HEK293 (cell line): ENCODE results near the gene CUL3.

Experiments
- CTCF ChIA-PET: fragments of 350-600 bp; formaldehyde crosslinking; extraction: SDS; loops from one replicate; lab custom pipeline; 2021; ENCODE audit warnings: antibody characterized with exemption; lab: Yijun Ruan, JAX
- POLR2A ChIA-PET: fragments of 300-600 bp; formaldehyde crosslinking; extraction: SDS; loops from one replicate; lab custom pipeline; 2020; ENCODE audit warnings: antibody characterized with exemption, inconsistent platforms; lab: Yijun Ruan, JAX
- H3K27ac ChIP-seq: fragments of 200-500 bp; sonication (Bioruptor generic); 2 replicates; pipeline ENCODE4 v1.5.1; 2014; ENCODE audit warnings: low read depth, low read length, control low read depth, inconsistent platforms; ENCODE audit errors: extremely low read depth
- H3K36me3 ChIP-seq, 2 experiments: fragments of 200-500 bp in 1 of 2; sonication (Bioruptor generic) in 1 of 2; 1 replicate in 1 of 2; 2 replicates in 1 of 2; pipeline ENCODE4 v1.5.1; 2014 to 2017; ENCODE audit warnings: inconsistent platforms in 2 of 2, low read length in 2 of 2; ENCODE audit not compliant: control insufficient read depth in 2 of 2, insufficient read depth in 1 of 2
- H3K4me1 ChIP-seq: fragments of 200-500 bp; sonication (Bioruptor generic); 2 replicates; pipeline ENCODE4 v1.5.1; 2014; ENCODE audit warnings: mild to moderate bottlenecking, low read length, inconsistent platforms; ENCODE audit not compliant: control insufficient read depth, insufficient read depth
- H3K4me3 ChIP-seq: 2 replicates; pipeline ENCODE4 v1.5.1; 2011; ENCODE audit warnings: low read depth, mild to moderate bottlenecking, control low read depth, low read length, moderate library complexity
- H3K9me3 ChIP-seq: fragments of 200-500 bp; sonication (Bioruptor generic); 2 replicates; pipeline ENCODE4 v1.5.1; 2014; ENCODE audit warnings: low read depth, low read length, inconsistent platforms; ENCODE audit not compliant: control insufficient read depth, insufficient read depth
- FEZF1 ChIP-seq: fragments of 450-650 bp; formaldehyde crosslinking; IDR thresholded peaks from 2 replicates; pipeline ENCODE4 v1.5.1; 2016; ENCODE audit warnings: missing biosample characterization, missing genetic modification characterization
- OSR2 ChIP-seq: fragments of 450-650 bp; formaldehyde crosslinking; IDR thresholded peaks from 2 replicates; pipeline ENCODE4 v1.5.1; 2016; ENCODE audit warnings: missing biosample characterization, missing genetic modification characterization
- OVOL3 ChIP-seq: fragments of 450-650 bp; formaldehyde crosslinking; IDR thresholded peaks from 2 replicates; pipeline ENCODE4 v1.5.1; 2016; ENCODE audit warnings: missing biosample characterization, missing genetic modification characterization
- PRDM4 ChIP-seq: fragments of 450-650 bp; formaldehyde crosslinking; IDR thresholded peaks from 2 replicates; pipeline ENCODE4 v1.5.1; 2017; ENCODE audit warnings: missing biosample characterization, missing genetic modification characterization
- REST ChIP-seq: fragments of 450-650 bp; formaldehyde crosslinking; IDR thresholded peaks from 2 replicates; pipeline ENCODE4 v1.5.1; 2016; ENCODE audit warnings: missing biosample characterization, missing genetic modification characterization
- TCF7L2 ChIP-seq: IDR thresholded peaks from 2 replicates; pipeline ENCODE4 v1.6.1; 2011; ENCODE audit warnings: low read depth, mild to moderate bottlenecking, inconsistent platforms, low read length, moderate library complexity, borderline replicate concordance
- WT1 ChIP-seq: fragments of 450-650 bp; formaldehyde crosslinking; IDR thresholded peaks from 2 replicates; pipeline ENCODE4 v1.5.1; 2016; ENCODE audit warnings: missing biosample characterization, missing genetic modification characterization
- YY1 ChIP-seq: fragments of 450-650 bp; formaldehyde crosslinking; IDR thresholded peaks from 2 replicates; pipeline ENCODE4 v1.5.1; 2018; ENCODE audit warnings: missing biosample characterization, missing genetic modification characterization
- ZBTB44 ChIP-seq: fragments of 450-650 bp; IDR thresholded peaks from 2 replicates; pipeline ENCODE4 v1.5.1; 2018; ENCODE audit warnings: missing biosample characterization, mild to moderate bottlenecking, missing genetic modification characterization
- ZBTB48 ChIP-seq: fragments of 450-650 bp; formaldehyde crosslinking; IDR thresholded peaks from 2 replicates; pipeline ENCODE4 v1.5.1; 2016; ENCODE audit warnings: missing biosample characterization, missing genetic modification characterization
- ZEB2 ChIP-seq: fragments of 450-650 bp; formaldehyde crosslinking; IDR thresholded peaks from 2 replicates; pipeline ENCODE4 v1.5.1; 2016; ENCODE audit warnings: missing biosample characterization, missing genetic modification characterization
- ZNF133 ChIP-seq: fragments of 450-650 bp; formaldehyde crosslinking; IDR thresholded peaks from 2 replicates; pipeline ENCODE4 v1.5.1; 2016; ENCODE audit warnings: missing biosample characterization, missing genetic modification characterization
- ZNF174 ChIP-seq: fragments of 450-650 bp; formaldehyde crosslinking; IDR thresholded peaks from 2 replicates; pipeline ENCODE4 v1.5.0; 2017; ENCODE audit warnings: missing biosample characterization, mild to moderate bottlenecking, missing genetic modification characterization
- ZNF214 ChIP-seq: fragments of 450-650 bp; formaldehyde crosslinking; IDR thresholded peaks from 2 replicates; pipeline ENCODE4 v1.5.1; 2017; ENCODE audit warnings: missing biosample characterization, mild to moderate bottlenecking, missing genetic modification characterization, borderline replicate concordance
- ZNF341 ChIP-seq: fragments of 450-650 bp; formaldehyde crosslinking; IDR thresholded peaks from 2 replicates; pipeline ENCODE4; 2016; ENCODE audit warnings: low read depth, missing biosample characterization, missing genetic modification characterization
- ZNF362 ChIP-seq: fragments of 450-650 bp; formaldehyde crosslinking; IDR thresholded peaks from 2 replicates; pipeline ENCODE4 v1.5.1; 2016; ENCODE audit warnings: missing biosample characterization, missing genetic modification characterization
- ZNF488 ChIP-seq: fragments of 450-650 bp; formaldehyde crosslinking; IDR thresholded peaks from 2 replicates; pipeline ENCODE4 v1.5.1; 2016; ENCODE audit warnings: missing biosample characterization, missing genetic modification characterization
- ZNF596 ChIP-seq: fragments of 450-650 bp; IDR thresholded peaks from 2 replicates; pipeline ENCODE4 v1.5.0; 2018; ENCODE audit warnings: missing biosample characterization, mild to moderate bottlenecking, missing genetic modification characterization, moderate library complexity
- ZNF623 ChIP-seq: fragments of 450-650 bp; formaldehyde crosslinking; IDR thresholded peaks from 2 replicates; pipeline ENCODE4 v1.5.1; 2016; ENCODE audit warnings: missing biosample characterization, missing genetic modification characterization
- ZNF692 ChIP-seq: fragments of 450-650 bp; formaldehyde crosslinking; IDR thresholded peaks from 2 replicates; pipeline ENCODE4 v1.5.1; 2016; ENCODE audit warnings: missing biosample characterization, missing genetic modification characterization
- ZNF791 ChIP-seq: fragments of 450-650 bp; formaldehyde crosslinking; IDR thresholded peaks from 2 replicates; pipeline ENCODE4 v1.5.1; 2016; ENCODE audit warnings: missing biosample characterization, missing genetic modification characterization
- ZNF843 ChIP-seq: fragments of 450-650 bp; formaldehyde crosslinking; IDR thresholded peaks from 2 replicates; pipeline ENCODE4 v1.5.1; 2016; ENCODE audit warnings: missing biosample characterization, missing genetic modification characterization
- ZSCAN16 ChIP-seq: fragments of 450-650 bp; formaldehyde crosslinking; IDR thresholded peaks from 2 replicates; pipeline ENCODE4 v1.5.1; 2016; ENCODE audit warnings: missing biosample characterization, missing genetic modification characterization

Gene CUL3

GRCh38 chr2:224562831-224563230 lies 22.3 kb downstream of the CUL3 start (continued):
- TF ChIP-seq ZEB2 (tag by site-specific recombination) (0 out of 2 replicates have a peak, but pooled peaks have one; percentile 30), YY1 (tag by site-specific recombination) (no peak), OSR2 (tag by site-specific recombination) (no peak), ZNF623 (no peak), ZNF596 (tag by site-specific recombination) (no peak), ZNF791 (tag by site-specific recombination) (no peak), FEZF1 (tag by site-specific recombination) (peak; percentile 62), TCF7L2 (peak; percentile 77; the same call in 1 of the 2 replicates), ZBTB44 (tag by site-specific recombination) (peak; percentile 51; the same call in 1 of the 2 replicates), OVOL3 (tag by site-specific recombination) (0 out of 2 replicates have a peak, but pooled peaks have one; percentile 28), ZBTB48 (tag by site-specific recombination) (no peak), ZNF174 (tag by site-specific recombination) (no peak), PRDM4 (tag by site-specific recombination) (no peak)
- TF ChIP-seq, all 188 proteins: peak for 9

- H3K27ac ChIP-seq: no peak overlapping the region
- no peaks in the 10 kb centered on the region; a peak in 1 of 3 replicates for H3K36me3 ChIP-seq
- H3K9me3 ChIP-seq: no peaks in the 10 kb centered on the region
- ChIA-PET CTCF (interaction anchor here (0.6 kb wide), 1 partner anchor 25 kb away, joined by 3 read pairs; no protein-coding TSS in a partner anchor), POLR2A (no interaction called here)
- peaks cover 18% of the 10 kb centered on the region; the same call in 1 of the 2 replicates for H3K4me1 ChIP-seq
- no peak overlapping the region for H3K4me3 ChIP-seq
- TF ChIP-seq ZNF488 (tag by site-specific recombination) (no peak), WT1 (tag by site-specific recombination) (no peak), ZNF843 (tag by site-specific recombination) (no peak), ZSCAN16 (tag by site-specific recombination) (no peak), ZBTB44 (tag by site-specific recombination) (no peak), ZNF214 (tag by site-specific recombination) (no peak), ZNF692 (no peak), ZNF362 (tag by site-specific recombination) (no peak), ZNF133 (tag by site-specific recombination) (no peak), REST (tag by site-specific recombination) (no peak), ZNF341 (tag by site-specific recombination) (no peak)
These were observed 23.7 kb downstream of the CUL3 start for GRCh38 chr2:224561234-224562005.
